GM12873 (cell line): ENCODE measurements around the gene CTPS2.

Experiments used
- CTCF ChIP-seq: IDR thresholded peaks from 2 replicates; pipeline ENCODE4 v1.5.1; 2012; ENCODE audit warnings: low read depth, mild to moderate bottlenecking, moderate library complexity, low read length, control low read depth; ENCODE audit not compliant: insufficient read depth; ENCODE audit errors: missing control alignments

The CTPS2 gene

GRCh38 chrX:16722481-16722880 lies 10.0 kb upstream of the CTPS2 start:
- no peak for TF ChIP-seq CTCF

GRCh38 chrX:16719334-16720084 lies 7.0 kb upstream of the CTPS2 start, which contains the start of gene SYAP1:
SYAP1 (plus strand) TSS chrX:16719612; CDS start chrX:16719725, 113 bp downstream.
- TF ChIP-seq CTCF: no peak

GRCh38 chrX:16718824-16719333 lies 6.4 kb upstream of the CTPS2 start:
- no peak for TF ChIP-seq CTCF

- TF ChIP-seq CTCF: no peak
These were observed 2.0 kb upstream of the CTPS2 start for GRCh38 chrX:16714504-16714903.

- TF ChIP-seq CTCF: no peak
These were observed 449 bp downstream of the CTPS2 start for GRCh38 chrX:16711893-16712547.

GRCh38 chrX:16711219-16711811 lies 1.2 kb downstream of the CTPS2 start:
- TF ChIP-seq CTCF: no peak

- no peak for TF ChIP-seq CTCF
These were observed 4.5 kb downstream of the CTPS2 start for GRCh38 chrX:16708016-16708415.
